Femur (tissue), 1 donor: ENCODE results near the gene L3MBTL1.
A peak's percentile ranks its signal among the peaks of the same experiment; 100 is the strongest.

Source experiments
- DNase-seq: peaks from one replicate; pipeline ENCODE4 v3.0.0-alpha.2; 2017

The L3MBTL1 gene

GRCh38 chr20:43536041-43536816, 28.7 kb downstream of the L3MBTL1 start:
- no peak for DNase-seq

GRCh38 chr20:43536817-43537440, 29.4 kb downstream of the L3MBTL1 start:
- no peak for DNase-seq

- DNase-seq: peak; percentile 66
Observed at GRCh38 chr20:43537921-43538877, 30.7 kb downstream of the L3MBTL1 start.

GRCh38 chr20:43538878-43539700, 31.6 kb downstream of the L3MBTL1 start:
- DNase-seq: no peak

GRCh38 chr20:43539975-43540672, 32.6 kb downstream of the L3MBTL1 start:
- DNase-seq: no peak

GRCh38 chr20:43540673-43541060, 33.2 kb downstream of the L3MBTL1 start:
- DNase-seq: no peak

GRCh38 chr20:43541214-43541613, 33.7 kb downstream of the L3MBTL1 start:
- DNase-seq: no peak

GRCh38 chr20:43542161-43542560, 34.7 kb downstream of the L3MBTL1 start:
- DNase-seq: no peak

GRCh38 chr20:43542674-43543073, 35.2 kb downstream of the L3MBTL1 start:
- no peak for DNase-seq

- DNase-seq: no peak
Observed at GRCh38 chr20:43543138-43543537, 35.6 kb downstream of the L3MBTL1 start.

GRCh38 chr20:43544501-43544900, 37.0 kb downstream of the L3MBTL1 start:
- no peak for DNase-seq

- DNase-seq: no peak
Observed at GRCh38 chr20:43545837-43546578, 38.5 kb downstream of the L3MBTL1 start.

GRCh38 chr20:43548273-43548880, 40.9 kb downstream of the L3MBTL1 start:
- DNase-seq: no peak

- DNase-seq: no peak
Observed at GRCh38 chr20:43549416-43550065, 42.0 kb downstream of the L3MBTL1 start.

- no peak for DNase-seq
Observed at GRCh38 chr20:43550456-43550855, 43.0 kb downstream of the L3MBTL1 start.

GRCh38 chr20:43554369-43554768, 46.9 kb downstream of the L3MBTL1 start:
- DNase-seq: no peak

- no peak for DNase-seq
Observed at GRCh38 chr20:43558412-43559146, 51.1 kb downstream of the L3MBTL1 start, which contains the start of gene SGK2. SGK2 (plus strand) TSS chr20:43559027; CDS start chr20:43566496, 7,469 bp downstream.

GRCh38 chr20:43559147-43559987, 51.9 kb downstream of the L3MBTL1 start:
- DNase-seq: no peak
